SK-N-SH (cell line): Measurements from ENCODE around the gene IFI16. TPM values are rescaled to one million over a fixed set of nuclear protein-coding genes. Genes with fewer than 3 reads are reported as not detected.

Source experiments
- CTCF ChIA-PET: fragments of 300-600, 350-600 bp; formaldehyde crosslinking; extraction: SDS; loops from one replicate; lab custom pipeline; 2021; lab: Yijun Ruan, JAX
- POLR2A ChIA-PET: fragments of 350-600 bp; sonication (Branson Sonifier 250); formaldehyde crosslinking; extraction: SDS; loops from one replicate; lab custom pipeline; 2020; ENCODE audit warnings: antibody characterized with exemption, inconsistent platforms; lab: Yijun Ruan, JAX
- DNase-seq: peaks from one replicate; pipeline ENCODE4 v3.0.0; 2012
- H2AFZ ChIP-seq: fragments of 200-600 bp; sonication (generic); 2 replicates; pipeline ENCODE4 v1.8.1; 2016; ENCODE audit warnings: antibody characterized with exemption, mild to moderate bottlenecking, low read depth
- H3F3A ChIP-seq: fragments of 200-600 bp; sonication (generic); replicated peaks from 2 replicates; pipeline ENCODE3; 2016; ENCODE audit warnings: antibody characterized with exemption, mild to moderate bottlenecking; ENCODE audit not compliant: insufficient read depth
- H3K27ac ChIP-seq, 2 experiments: fragments of 200-500 bp in 1 of 2; fragments of 200-600 bp in 1 of 2; sonication (Bioruptor generic) in 1 of 2; sonication (generic), shearing (Covaris generic) in 1 of 2; 2 replicates each; pipeline versions ENCODE4 v1.5.1 to v1.6.1; 2014 to 2016; ENCODE audit warnings: low read depth in 2 of 2, inconsistent platforms in 1 of 2, low read length in 1 of 2, mild to moderate bottlenecking in 1 of 2, mixed read lengths in 1 of 2
- H3K27me3 ChIP-seq: fragments of 200-600 bp; sonication (generic), shearing (Covaris generic); 2 replicates; pipeline ENCODE4 v1.6.1; 2016; ENCODE audit warnings: mixed run types; ENCODE audit not compliant: insufficient read depth
- H3K36me3 ChIP-seq, 2 experiments: fragments of 200-500 bp in 1 of 2; fragments of 200-600 bp in 1 of 2; sonication (Bioruptor generic) in 1 of 2; sonication (generic) in 1 of 2; replicated peaks in 1 of 2; 2 replicates each; pipeline versions ENCODE3 to v1.5.1; 2014 to 2016; ENCODE audit warnings: low read length in 1 of 2, mild to moderate bottlenecking in 1 of 2; ENCODE audit not compliant: insufficient read depth in 2 of 2, control insufficient read depth in 1 of 2
- H3K4me1 ChIP-seq, 2 experiments: fragments of 200-500 bp in 1 of 2; fragments of 200-600 bp in 1 of 2; sonication (Bioruptor generic) in 1 of 2; sonication (generic), shearing (Covaris generic) in 1 of 2; 2 replicates each; pipeline versions ENCODE4 v1.5.1 to v1.6.1; 2014 to 2016; ENCODE audit warnings: low read depth in 1 of 2, low read length in 1 of 2, mixed run types in 1 of 2; ENCODE audit not compliant: insufficient read depth in 2 of 2, control insufficient read depth in 1 of 2
- H3K4me2 ChIP-seq: fragments of 200-600 bp; sonication (generic), shearing (Covaris generic); 2 replicates; pipeline ENCODE4 v1.6.1; 2017; ENCODE audit warnings: mixed run types
- H3K4me3 ChIP-seq, 2 experiments: fragments of 200-500 bp in 1 of 2; fragments of 200-600 bp in 1 of 2; sonication (Bioruptor generic) in 1 of 2; sonication (generic), shearing (Covaris generic) in 1 of 2; 2 replicates each; pipeline versions ENCODE4 v1.5.1 to v1.8.1; 2014 to 2016; ENCODE audit warnings: low read depth in 2 of 2, inconsistent platforms in 1 of 2, low read length in 1 of 2, mild to moderate bottlenecking in 1 of 2, mixed read lengths in 1 of 2, moderate library complexity in 1 of 2
- H3K79me2 ChIP-seq: fragments of 200-600 bp; sonication (generic); 2 replicates; pipeline ENCODE4 v1.8.1; 2017; ENCODE audit warnings: mild to moderate bottlenecking; ENCODE audit not compliant: insufficient read depth
- H3K9ac ChIP-seq: fragments of 200-600 bp; sonication (generic); 2 replicates; pipeline ENCODE4 v1.6.1; 2017; ENCODE audit warnings: mixed run types
- H3K9me2 ChIP-seq: fragments of 200-600 bp; sonication (generic); 2 replicates; pipeline ENCODE4 v1.6.1; 2017; ENCODE audit warnings: mixed run types
- H3K9me3 ChIP-seq: fragments of 200-600 bp; sonication (generic); 2 replicates; pipeline ENCODE4 v1.6.1; 2017; ENCODE audit warnings: mixed run types, mild to moderate bottlenecking, moderate library complexity
- H4K20me1 ChIP-seq: fragments of 200-600 bp; sonication (generic); 2 replicates; pipeline ENCODE4 v1.6.1; 2017; ENCODE audit warnings: mild to moderate bottlenecking, mixed run types; ENCODE audit not compliant: insufficient read depth
- CTCF ChIP-seq: fragments of 200-600 bp; sonication (generic); IDR thresholded peaks from 2 replicates; pipeline ENCODE4 v1.6.1; 2017; ENCODE audit warnings: antibody characterized with exemption, mild to moderate bottlenecking, moderate library complexity
- ELF1 ChIP-seq: IDR thresholded peaks from 2 replicates; pipeline ENCODE4 v1.4.0; 2012
- EZH2phosphoT487 ChIP-seq: fragments of 200-600 bp; sonication (generic); IDR thresholded peaks from 2 replicates; pipeline ENCODE4 v1.6.1; 2017; ENCODE audit warnings: low read depth, mixed run types, mild to moderate bottlenecking, antibody characterized with exemption, moderate library complexity, borderline replicate concordance
- FOSL2 ChIP-seq: IDR thresholded peaks from 2 replicates; pipeline ENCODE4 v1.4.0; 2012; ENCODE audit warnings: low read depth, mild to moderate bottlenecking, moderate library complexity, borderline replicate concordance
- GABPA ChIP-seq: IDR thresholded peaks from 2 replicates; pipeline ENCODE4 v1.4.0; 2012; ENCODE audit warnings: low read depth, mild to moderate bottlenecking
- IRF3 ChIP-seq: fragments of 150-350 bp; IDR thresholded peaks from 2 replicates; pipeline ENCODE4 v1.6.1; 2016; ENCODE audit warnings: mild to moderate bottlenecking, low read depth, low read length
- JUND ChIP-seq: IDR thresholded peaks from 2 replicates; pipeline ENCODE4 v1.4.0; 2012
- MAX ChIP-seq: IDR thresholded peaks from 2 replicates; pipeline ENCODE4 v1.4.0; 2012; ENCODE audit warnings: low read depth
- MEF2A ChIP-seq: IDR thresholded peaks from 2 replicates; pipeline ENCODE4 v1.4.0; 2012; ENCODE audit warnings: low read depth, borderline replicate concordance
- MXI1 ChIP-seq: IDR thresholded peaks from 2 replicates; pipeline ENCODE4 v1.6.1; 2012; ENCODE audit warnings: mild to moderate bottlenecking, low read depth, low read length, improper control_type of control experiment
- POLR2AphosphoS5 ChIP-seq: IDR thresholded peaks from 2 replicates; pipeline ENCODE4 v1.6.1; 2012; ENCODE audit warnings: low read depth, low read length
- RAD21 ChIP-seq: IDR thresholded peaks from 2 replicates; pipeline ENCODE4 v1.6.1; 2012; ENCODE audit warnings: mild to moderate bottlenecking, low read length
- RFX5 ChIP-seq: IDR thresholded peaks from 2 replicates; pipeline ENCODE4 v1.6.1; 2012; ENCODE audit warnings: mild to moderate bottlenecking, improper control_type of control experiment, low read length
- RXRA ChIP-seq: IDR thresholded peaks from 2 replicates; pipeline ENCODE4 v1.4.0; 2012; ENCODE audit warnings: low read depth, mild to moderate bottlenecking, borderline replicate concordance
- TCF12 ChIP-seq: IDR thresholded peaks from 2 replicates; pipeline ENCODE4 v1.4.0; 2012
- TEAD4 ChIP-seq: IDR thresholded peaks from 2 replicates; pipeline ENCODE4 v1.4.0; 2012; ENCODE audit warnings: mild to moderate bottlenecking, borderline replicate concordance; ENCODE audit not compliant: insufficient read depth
- USF2 ChIP-seq: fragments of 150-350 bp; IDR thresholded peaks from 2 replicates; pipeline ENCODE4 v1.6.1; 2017; ENCODE audit warnings: antibody characterized with exemption, low read length, low read depth, borderline replicate concordance
- WGBS: methylation state at CpG from one replicate; pipeline ENCODE4 v1.1.6; 2017; ENCODE audit warnings: low lambda C conversion rate; 5-methylcytosine and 5-hydroxymethylcytosine counted together
- polyA plus RNA-seq, 3 experiments: library from polyadenylated mRNA; depleted of rRNA; stranded (reverse); fragments of >200 nt; gene quantifications; 2 replicates each; pipeline ENCODE4 v1.2.3, GENCODE V29; 2012

Gene IFI16
- polyA plus RNA-seq, 1 of the 3 experiments (the other 2 are of a cell fraction): 56.1 TPM

- TF ChIP-seq CTCF (no peak), POLR2AphosphoS5 (no peak), MAX (no peak), MEF2A (no peak), JUND (no peak)
Observed at GRCh38 chr1:158978730-158979129, 31.0 kb upstream of the IFI16 start (continued).

GRCh38 chr1:158979229-158979628 lies 30.5 kb upstream of the IFI16 start:
- 0% methylated on average over 1 of the region's 1 CpG for WGBS
- Histone ChIP-seq H3K27me3 (no peaks in the 10 kb centered on the region), H2AFZ (no peak overlapping the region), H3K9me3 (no peaks in the 10 kb centered on the region), H3F3A (no peaks in the 10 kb centered on the region), H3K4me2 (no peak overlapping the region), H3K79me2 (no peaks in the 10 kb centered on the region), H3K4me1 (no peaks in the 10 kb centered on the region), H4K20me1 (no peaks in the 10 kb centered on the region), H3K27ac (no peak overlapping the region), H3K9me2 (no peaks in the 10 kb centered on the region), H3K4me3 (no peak overlapping the region), H3K9ac (no peak overlapping the region), H3K36me3 (no peaks in the 10 kb centered on the region)
- POLR2A ChIA-PET: no interaction called here
- no peak for DNase-seq
- TF ChIP-seq MXI1 (no peak), RFX5 (no peak), EZH2phosphoT487 (no peak), FOSL2 (no peak), POLR2AphosphoS5 (no peak), IRF3 (no peak), GABPA (no peak), TEAD4 (no peak), ELF1 (no peak), USF2 (no peak), TCF12 (no peak), RXRA (no peak), RAD21 (no peak)
- CTCF ChIA-PET: interaction anchor here (1.9 kb wide), 1 partner anchor 19 kb away, joined by 6 read pairs; no protein-coding TSS in a partner anchor
